NB4 (cell line): ENCODE data around the gene SMIM11.

Source experiments
- MAX ChIP-seq: IDR thresholded peaks from 2 replicates; pipeline ENCODE4 v1.6.1; 2011; ENCODE audit warnings: low read depth, low read length
- MYC ChIP-seq: IDR thresholded peaks from 2 replicates; pipeline ENCODE4 v1.6.1; 2011; ENCODE audit warnings: low read depth, low read length

GRCh38 chr21:34369741-34370140, 5.6 kb upstream of the SMIM11 start:
- no peak for TF ChIP-seq MAX
- TF ChIP-seq MYC, result no peak
